HG02970 (cell line): ENCODE measurements around the gene CST3.
A peak's percentile ranks its signal among the peaks of the same experiment; 100 is the strongest.
"Not testable (repeated sequence)": the region's sequence is repeated elsewhere in the genome, so short reads cannot be mapped to it uniquely, and the experiment has no call there.

ENCODE experiments used
- ATAC-seq: cut with Tn5 transposase; IDR thresholded peaks from one replicate; pipeline ENCODE4 v1.9.1; 2021; ENCODE audit warnings: mild to moderate bottlenecking, moderate library complexity, moderate number of reproducible peaks; ENCODE audit not compliant: unreplicated experiment, low FRiP score

The CST3 gene

DNA sequence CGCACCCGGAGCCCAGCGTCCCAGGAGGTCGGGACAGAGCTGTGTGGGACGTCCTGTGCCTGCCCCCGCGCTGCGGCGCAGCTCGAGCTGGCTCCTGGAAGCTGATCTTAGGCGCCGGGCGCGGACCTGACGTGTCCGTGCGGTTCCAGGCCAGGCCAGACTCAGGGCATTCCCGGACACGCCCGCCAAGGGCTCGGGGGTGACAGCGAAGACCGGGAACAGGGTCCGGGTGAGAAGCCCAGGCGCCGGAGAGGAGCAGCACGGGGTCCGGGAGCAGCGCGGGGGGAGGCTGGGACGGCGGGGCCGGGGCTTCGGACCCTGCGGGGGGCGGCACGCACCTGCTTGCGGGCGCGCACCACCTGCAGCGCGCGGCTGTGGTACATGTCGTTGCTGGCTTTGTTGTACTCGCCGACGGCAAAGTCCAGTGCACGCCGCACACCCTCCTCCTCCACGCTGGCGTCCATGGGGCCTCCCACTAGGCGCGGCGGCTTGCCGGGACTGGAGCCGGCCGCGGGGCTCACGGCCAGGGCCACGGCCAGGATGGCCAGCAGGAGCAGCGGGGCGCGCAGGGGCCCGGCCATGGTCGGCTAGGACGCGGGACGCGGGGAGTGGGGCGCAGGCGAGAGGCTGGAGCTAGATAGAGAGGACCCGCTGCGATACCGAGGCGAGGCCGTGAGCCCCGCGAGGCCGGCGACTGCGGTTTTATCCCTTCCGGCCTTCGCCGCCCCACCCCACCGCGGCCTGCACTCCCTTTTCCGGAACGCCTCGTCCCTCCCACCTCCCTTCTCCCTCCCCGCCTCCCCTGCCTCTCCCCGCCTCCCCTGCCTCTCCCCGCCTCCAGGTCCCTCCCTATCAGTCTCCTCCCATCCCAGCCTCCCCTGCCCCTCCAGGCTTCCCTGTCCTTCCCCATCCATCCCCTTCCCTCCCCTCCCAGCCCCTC, at the start of gene CST3:
TSS of gene CST3 (minus strand) at position 674 of the 940 bp plus-strand sequence. CDS start at position 581, 93 bp downstream.
- ATAC-seq = no peak

GRCh38 chr20:23686046-23686750, 48.4 kb upstream of the CST3 start:
- no peak for ATAC-seq

DNA sequence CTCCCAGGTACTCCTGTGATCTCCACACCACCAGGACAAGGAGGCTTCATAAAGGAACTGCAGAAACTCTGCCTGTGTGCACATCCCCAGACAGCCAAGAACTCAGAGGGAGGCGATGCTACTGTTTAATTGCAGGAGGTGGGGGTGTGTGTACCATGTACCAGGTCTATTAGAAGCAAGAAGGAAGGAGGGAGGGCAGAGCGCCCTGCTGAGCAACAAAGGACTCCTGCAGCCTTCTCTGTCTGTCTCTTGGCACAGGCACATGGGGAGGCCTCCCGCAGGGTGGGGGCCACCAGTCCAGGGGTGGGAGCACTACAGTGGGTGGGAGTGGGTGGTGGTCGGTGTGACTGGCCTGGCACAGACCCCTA, 47.8 kb upstream of the CST3 start:
- ATAC-seq = not testable (repeated sequence)

GRCh38 chr20:23684261-23684660, 46.5 kb upstream of the CST3 start:
- ATAC-seq = no peak

DNA sequence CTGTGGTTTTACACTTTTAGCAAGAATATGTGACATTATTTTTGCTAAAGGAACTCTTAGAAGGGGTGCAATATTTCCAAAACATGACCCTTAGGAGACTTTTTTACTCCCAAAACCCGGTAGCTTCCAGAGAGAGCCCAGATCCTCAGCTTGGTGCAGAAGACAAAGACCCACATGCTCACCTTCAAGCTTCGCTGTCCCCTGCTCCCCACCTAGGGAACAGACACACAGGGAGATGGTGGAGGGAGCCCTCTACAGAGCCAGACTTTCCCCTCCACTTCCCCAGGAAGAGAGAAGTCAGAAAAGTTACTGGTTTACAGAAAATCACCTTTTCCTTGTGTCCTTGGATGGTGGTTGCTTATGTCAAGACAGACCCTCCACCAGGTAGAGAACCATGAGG, 46.1 kb upstream of the CST3 start:
- ATAC-seq = no peak

- ATAC-seq = no peak
These were observed 45.5 kb upstream of the CST3 start for GRCh38 chr20:23683281-23683680.

DNA sequence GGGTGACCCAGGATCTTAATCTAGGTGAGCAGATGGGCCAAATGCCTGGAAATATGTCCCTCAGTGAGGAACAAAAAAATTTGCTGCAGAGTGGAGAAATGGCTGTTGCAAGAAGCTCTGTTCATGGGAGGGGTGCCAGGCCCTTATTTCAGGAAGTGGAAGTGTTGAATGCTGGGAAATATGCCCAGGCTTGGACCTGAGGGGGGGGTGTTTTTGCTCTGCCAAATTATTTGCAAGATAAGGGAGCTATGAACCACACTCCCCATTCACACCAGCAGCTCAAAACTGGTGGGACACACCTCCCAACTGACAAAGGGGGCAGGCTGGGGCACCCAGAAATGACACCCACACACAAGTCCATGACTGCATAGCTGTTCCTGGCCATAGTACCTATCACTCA, 42.4 kb upstream of the CST3 start:
- no peak for ATAC-seq

GRCh38 chr20:23679133-23680092, 41.7 kb upstream of the CST3 start:
- no peak for ATAC-seq

DNA sequence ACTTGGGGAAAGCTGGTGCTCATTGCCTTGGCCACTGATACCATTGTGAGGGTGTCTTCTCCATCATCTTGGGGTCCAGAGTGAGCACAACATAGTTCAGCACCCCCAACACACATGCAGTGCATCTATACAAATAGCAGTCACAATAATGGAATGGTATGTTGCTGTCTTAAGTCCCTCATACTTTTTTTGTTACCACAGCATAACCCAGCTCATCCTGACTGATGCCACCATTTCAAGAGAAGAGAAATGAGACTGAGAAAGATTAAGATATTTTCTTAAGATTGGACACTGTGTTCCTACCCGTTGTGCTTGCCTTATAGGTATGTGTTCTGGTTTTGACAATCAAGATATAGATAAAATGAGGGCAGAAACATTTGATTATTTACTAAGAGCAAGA, 35.5 kb upstream of the CST3 start:
- ATAC-seq = no peak

DNA sequence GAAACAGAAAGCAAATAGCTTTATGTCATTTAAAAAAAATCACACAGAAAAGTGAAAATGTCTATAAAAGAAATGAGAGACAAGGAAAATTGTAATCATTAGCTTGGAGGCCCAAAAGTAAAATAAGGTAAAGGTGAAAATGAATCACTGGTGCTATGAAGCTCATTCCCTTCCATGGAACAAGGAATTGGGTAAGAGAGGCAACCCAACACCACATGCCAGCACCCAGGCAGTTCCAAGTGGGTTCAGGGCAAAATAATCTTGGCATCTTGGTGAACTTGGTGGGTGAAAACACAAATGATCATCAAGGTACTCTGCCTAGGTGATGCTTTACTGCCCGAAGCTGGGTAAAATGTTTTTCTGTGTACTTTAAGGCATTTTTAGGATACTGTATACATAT, 34.4 kb upstream of the CST3 start:
- ATAC-seq = no peak

DNA sequence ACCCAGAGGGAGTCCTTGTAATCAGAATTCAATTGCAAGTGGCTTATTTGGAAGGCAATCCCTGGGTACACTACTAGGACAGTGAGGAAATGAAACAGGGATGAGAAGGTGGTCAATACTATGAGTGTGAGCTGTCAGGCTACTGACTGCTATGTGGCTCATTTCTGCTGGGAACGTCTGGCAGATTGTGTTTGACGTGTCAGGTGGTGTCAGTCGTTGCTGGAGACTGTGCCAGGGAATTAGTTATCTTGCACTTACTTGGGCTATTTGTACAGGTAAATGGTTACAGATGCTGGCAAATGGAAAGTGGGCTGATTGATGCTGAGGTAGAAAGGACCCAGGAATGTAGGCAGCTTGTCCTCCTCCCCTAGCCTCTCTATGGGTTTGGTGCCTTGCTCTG, 33.7 kb upstream of the CST3 start:
- ATAC-seq = no peak

DNA sequence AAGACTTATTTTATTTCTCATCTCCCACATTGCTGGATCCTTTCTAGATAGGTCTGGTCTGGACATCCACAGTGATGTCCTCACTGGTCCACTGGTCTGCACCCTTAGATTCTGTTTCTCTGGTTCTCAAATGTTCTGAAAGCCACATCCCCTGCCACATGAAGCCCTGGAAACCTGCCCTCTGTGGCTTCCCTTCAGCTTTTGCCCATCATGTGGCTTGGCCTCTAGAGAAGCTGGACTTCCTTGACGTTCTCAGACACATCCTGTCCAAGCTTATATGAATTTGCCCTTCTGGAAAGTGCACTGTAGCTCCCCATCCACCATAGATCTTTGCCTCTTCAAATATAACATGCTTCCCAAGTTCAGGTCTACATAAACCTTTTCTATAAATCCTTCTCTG, 32.6 kb upstream of the CST3 start:
- ATAC-seq = no peak

DNA sequence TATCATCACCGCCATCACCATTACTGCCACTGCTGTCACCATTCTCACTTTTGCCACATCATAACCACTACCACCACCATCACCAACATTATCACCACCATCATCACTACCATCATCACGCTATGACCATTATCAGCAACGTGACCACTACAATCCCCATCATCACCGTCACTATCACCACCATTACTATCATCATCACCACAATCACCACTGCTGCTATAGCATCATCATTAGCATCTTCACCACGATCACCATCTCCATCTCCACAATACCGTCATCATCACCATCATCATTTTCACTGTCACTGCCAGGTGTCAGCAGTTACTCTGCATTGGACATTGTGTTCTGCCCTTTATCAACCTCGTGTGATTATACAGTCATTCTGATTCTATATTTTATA, 32.1 kb upstream of the CST3 start:
- no peak for ATAC-seq

- no peak for ATAC-seq
These were observed 31.6 kb upstream of the CST3 start for GRCh38 chr20:23669327-23669726.

DNA sequence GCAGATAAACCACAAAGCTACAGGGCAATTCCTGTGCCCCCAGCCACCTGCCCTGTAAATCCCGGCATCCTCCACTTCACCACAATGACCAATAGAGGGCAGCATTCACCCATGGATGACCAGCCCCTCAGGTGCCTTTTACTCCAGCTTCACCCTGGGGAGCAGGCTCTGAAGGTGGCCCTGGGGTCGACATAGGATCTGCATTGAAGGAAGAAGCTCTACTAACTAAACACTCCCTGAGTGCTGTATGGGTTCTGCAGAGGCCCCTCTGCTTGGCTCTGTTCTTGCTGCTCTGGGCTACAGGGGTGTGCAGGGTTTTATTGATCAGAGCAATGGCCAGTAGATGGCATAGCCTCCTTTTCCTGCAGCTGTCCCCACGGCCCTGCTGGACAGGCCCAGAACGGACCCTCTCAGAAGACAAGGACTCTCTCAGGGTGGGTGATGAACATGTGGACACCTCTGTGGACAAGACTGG, 30.8 kb upstream of the CST3 start:
- ATAC-seq = peak; percentile 57

- ATAC-seq = no peak
These were observed 29.9 kb upstream of the CST3 start for GRCh38 chr20:23667666-23668065.

DNA sequence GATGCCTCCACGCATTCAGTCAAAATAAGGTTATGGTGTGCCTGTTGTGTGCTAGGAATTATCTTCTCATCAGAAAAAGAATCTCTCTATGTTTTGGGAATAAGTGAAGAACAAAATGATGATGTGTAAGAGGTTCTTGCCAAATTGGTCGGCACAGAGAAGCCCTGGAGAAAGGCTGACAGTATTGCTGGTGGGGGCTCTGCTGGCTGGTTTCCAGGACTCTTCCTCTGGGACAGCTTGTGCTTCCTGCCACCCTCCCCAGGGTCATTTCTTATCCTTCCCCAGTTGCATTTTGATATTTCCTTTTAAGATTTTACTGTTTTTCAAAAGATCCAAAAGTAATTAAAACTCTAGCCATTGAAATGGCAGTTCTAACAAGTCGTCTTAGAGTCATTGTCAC, 28.9 kb upstream of the CST3 start:
- ATAC-seq = no peak

GRCh38 chr20:23666189-23666588, 28.4 kb upstream of the CST3 start:
- no peak for ATAC-seq

DNA sequence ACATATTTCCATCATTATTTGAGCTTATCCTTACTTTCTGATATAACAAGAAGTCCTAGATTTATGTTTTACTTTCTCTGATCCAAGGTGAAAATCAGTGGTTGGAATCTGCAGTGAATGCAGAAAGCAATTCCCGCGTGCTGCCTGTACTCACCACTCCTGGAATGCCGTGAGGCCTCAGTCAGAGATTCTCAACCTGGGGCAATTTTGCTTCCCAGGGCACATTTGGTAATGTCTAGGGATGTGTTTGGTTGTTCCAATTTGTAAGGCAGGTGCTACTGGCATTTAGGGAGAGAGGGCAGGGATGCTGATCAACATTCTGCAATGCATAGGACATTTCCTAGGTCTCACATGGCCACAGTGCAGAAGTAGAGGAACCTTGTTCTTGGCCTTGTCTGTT, 27.2 kb upstream of the CST3 start:
- no peak for ATAC-seq

DNA sequence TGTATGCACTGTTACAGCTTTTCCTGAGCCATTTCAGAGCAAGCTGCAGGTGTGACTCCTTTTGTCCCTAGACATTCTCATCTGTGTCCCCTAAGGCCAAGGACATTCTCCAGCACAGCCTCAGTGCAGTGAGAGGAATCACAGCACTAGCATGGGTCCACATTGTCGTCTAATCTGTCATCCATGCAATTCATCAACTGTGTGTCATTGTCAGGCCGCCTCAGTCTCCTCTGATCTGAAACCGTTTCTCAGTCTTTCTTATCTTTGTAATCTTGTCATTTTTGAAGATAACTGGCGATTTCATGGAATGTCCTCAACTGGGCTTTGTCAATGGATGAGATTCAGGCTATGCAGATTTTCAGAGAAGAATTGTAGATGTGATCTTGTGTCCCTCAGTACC, 26.3 kb upstream of the CST3 start:
- ATAC-seq = not testable (repeated sequence)

DNA sequence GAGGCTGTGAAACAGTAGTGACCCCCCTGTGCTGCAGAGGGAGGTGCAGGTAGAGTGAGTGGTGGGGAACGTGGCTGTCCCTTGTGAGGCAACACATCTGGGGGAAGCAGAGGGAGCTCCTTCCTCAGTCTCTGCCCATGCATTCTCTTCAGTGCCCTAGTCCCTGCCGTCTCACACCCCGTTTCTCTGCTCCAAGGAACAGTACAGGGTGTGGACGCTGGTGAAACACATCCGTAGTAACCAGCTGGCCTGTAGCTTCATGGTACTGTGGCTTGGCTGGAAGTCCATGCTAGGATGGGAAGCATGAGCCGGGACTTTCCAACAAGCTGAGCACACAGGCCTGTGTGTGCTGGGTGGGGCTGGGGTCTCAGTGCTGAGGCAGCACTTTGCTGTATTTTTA, 25.4 kb upstream of the CST3 start:
- ATAC-seq = no peak
